GM18867 (cell line): ENCODE data around the gene UBTD2.
"Not testable (repeated sequence)": the region's sequence is repeated elsewhere in the genome, so short reads cannot be mapped to it uniquely, and the experiment has no call there.

Experiments used
- ATAC-seq: cut with Tn5 transposase; IDR thresholded peaks from one replicate; pipeline ENCODE4 v1.9.1; 2021; ENCODE audit warnings: mild to moderate bottlenecking, moderate library complexity; ENCODE audit not compliant: unreplicated experiment

The UBTD2 gene

GRCh38 chr5:172199446-172199845 lies 84.1 kb downstream of the UBTD2 start:
- ATAC-seq = no peak

- ATAC-seq = not testable (repeated sequence)
Observed at GRCh38 chr5:172197775-172198174, 85.8 kb downstream of the UBTD2 start.

DNA sequence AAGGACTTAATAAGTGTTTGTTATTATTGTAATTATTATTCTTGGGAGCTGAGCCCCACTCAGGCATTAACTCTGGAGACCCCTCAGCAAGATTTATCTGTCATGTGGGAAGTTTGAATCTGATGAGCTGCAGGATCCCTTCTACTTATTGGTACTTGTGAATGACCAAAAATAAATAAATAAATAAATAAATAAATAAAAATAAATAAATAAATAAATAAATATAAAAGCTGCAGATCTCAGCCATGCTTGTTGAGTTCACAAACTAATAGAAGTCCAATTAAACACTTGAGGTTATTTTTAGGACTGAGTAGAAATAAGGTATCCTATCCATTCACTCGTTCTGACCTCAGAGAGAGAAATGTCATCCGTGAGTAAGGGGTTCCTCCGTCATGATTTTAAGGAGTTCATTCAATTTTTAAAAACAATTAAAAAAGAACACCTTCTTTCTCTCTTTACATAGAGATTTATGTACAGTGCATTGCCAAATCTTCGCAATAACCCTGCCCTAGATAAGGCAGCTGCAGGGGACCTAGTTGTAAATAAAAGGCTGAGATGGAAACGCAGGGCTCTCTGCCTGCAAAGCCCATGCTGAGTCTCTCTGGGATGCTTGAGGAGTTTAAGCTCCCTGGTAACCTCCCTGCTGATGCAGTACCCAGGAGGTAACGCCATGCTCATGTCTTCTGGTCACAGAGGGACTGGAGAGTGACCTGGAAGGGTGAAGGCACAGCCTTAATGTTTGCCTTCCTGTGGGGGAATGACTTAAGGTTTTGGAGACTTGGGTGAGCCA lies 88.4 kb downstream of the UBTD2 start:
- ATAC-seq = no peak

DNA sequence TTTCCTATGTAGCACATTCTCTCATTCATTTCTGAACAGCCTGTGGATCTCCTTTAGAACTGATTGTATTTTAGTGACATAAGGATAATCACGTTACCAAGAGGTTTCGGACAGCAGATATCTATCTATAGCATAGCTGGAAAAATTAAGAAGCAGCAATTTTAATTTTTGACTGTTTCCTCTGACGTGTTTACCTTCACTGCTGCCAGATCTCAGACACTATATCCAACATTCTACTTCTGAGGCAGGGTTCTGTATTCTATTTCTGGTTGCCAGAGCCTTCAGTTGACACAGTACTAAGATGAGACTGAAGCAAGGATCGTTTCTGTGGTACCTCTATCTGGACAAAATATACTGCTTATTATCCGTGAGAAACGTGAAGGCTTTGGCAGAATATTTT lies 89.7 kb downstream of the UBTD2 start, which contains the start of gene EFCAB9:
Gene EFCAB9, plus strand, starts transcription at position 301 of the 400 bp plus-strand sequence. Its CDS starts 1 bp downstream, at position 302.
- no peak for ATAC-seq

DNA sequence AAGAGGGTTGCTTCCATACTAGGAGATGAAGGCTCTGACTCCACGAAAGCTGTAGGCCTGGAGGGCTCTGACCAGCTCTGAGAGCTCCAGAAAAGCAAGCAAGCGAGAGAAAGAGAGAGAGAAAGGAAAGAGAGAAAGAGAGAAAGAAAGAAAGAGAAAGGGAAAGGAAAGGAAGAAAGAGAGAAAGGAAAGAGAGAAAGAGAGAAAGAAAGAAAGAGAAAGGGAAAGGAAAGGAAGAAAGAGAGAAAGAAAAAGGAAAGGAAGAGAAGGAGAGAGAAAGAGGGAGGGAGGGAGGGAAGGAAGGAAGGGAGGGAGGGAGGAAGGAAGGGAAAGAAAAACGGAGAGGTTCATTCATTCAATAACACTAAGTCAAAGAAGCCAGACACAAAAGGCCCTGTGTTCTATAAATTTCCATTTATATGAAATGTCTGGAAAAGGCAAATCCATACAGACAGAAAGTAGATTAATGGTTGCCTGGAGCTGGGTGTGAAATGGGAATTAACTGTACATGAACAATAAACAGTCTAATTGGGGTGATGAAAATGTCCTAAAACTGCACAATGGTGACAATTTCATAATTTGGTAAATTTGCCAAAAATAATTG lies 93.8 kb downstream of the UBTD2 start:
- no peak for ATAC-seq

DNA sequence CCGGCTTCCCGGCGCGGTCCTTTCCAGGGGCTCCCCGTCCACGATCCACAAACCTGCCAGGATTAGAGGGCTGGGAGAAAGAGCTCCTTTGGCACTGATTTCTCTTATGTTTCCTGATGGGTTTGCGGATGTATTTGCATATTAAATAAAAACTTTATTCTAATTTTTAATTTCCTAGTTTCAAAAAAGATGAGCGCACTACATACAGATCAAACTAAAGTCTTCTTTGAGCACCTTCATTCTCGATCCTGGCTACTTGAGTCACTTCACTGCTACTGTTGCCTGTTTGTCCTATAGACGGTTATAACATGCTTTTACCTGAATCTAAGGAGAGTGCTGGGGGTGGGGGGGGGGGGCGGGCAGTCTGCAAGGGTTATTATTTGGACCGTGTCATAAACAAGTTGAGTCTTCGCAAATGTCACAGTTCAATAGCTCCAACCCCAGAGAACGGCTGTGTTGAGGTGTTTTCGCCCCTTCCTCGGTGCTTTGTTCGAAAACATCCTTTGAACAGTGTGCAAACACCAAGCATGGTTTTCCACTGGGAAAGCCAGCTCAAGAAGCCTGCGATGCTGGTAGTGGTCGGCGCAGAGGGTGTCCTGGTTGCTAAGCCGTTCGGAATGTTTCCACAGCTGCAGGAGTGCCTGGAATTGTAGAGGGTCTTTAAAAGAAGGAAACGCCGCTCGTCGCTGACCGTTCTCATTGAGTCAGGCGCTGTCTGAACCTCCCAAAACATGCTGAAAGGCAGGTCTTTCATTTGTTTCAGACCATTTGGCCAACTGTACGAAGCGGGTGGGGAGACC lies 94.5 kb downstream of the UBTD2 start:
- no peak for ATAC-seq

GRCh38 chr5:172188033-172188892 lies 95.3 kb downstream of the UBTD2 start, which contains the start of gene STK10:
STK10 (minus strand) TSS chr5:172188224; CDS start chr5:172188042, 182 bp downstream.
- ATAC-seq = peak; percentile 76

DNA sequence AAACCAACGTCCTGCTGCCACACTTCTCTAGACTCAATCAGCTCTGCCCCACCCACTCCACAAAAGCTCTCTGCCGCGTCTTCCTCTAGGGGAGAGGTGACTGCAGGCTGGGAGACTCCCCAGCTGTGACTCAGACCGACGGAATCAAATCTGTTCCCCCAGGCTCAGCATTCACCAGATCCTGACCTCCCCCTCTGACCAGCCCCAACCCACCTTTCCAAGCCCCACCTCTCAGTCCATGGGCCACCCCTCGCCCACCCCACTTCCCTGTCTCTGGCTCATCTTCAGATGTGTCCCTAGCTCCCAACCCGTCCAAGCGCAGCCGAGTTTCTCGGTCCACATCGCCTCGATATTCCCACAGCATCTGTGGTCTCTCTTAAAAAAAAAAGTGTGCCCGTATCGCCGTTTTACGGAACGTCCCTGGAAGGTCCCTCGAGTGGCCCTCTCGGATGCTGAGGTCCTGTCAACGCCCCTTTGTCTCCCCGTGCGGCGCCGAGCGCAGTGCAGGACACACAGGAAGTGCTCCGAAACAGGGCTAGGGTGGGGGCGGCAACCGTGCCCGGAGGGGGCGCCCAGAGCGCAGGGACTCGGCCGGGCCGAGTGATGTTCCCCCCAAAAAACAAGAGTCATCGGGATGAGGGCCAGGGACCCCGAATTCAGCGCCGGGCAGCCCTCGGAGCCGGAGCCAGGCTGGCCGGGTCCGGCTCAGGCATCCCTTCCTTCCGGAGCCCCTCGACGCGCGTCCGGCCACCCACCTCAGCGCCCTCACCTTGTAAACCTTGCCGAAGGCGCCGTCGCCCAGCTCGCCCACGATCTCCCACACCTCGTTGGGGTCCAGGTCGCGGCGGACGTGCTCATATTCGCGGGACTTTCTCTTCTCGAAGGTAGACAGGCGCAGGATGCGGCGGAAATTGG lies 96.2 kb downstream of the UBTD2 start:
- peak; percentile 28 for ATAC-seq

DNA sequence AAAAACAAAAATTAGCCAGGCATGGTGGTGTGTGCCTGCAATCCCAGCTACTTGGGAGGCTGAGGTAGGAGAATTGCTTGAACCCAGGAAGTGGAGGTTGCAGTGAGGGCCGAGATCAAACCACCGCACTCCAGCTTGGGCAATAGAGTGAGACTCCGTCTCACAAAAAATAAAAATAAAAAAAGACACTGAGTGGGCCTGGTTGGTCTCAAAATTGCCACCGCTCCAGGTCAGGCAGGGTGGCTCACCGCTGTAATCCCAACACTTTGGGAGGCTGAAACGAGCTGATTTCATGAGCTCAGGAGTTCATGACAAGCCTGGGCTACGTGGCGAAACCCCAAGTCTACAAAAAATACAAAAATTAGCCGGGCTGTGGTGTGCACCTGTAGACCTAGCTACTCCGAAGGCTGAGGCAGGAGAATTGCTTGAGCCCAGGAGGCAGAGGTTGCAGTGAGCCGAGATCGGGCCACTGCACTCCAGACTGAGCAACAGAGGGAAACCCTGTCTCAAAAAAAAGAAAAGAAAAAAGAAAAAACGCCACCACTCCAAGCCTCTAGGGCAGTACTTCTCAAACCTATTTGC lies 97.4 kb downstream of the UBTD2 start:
- ATAC-seq = no peak

GRCh38 chr5:172185096-172185461 lies 98.5 kb downstream of the UBTD2 start:
- ATAC-seq = no peak

GRCh38 chr5:172183881-172184280 lies 99.7 kb downstream of the UBTD2 start:
- ATAC-seq = no peak

GRCh38 chr5:172182291-172182690 lies 101.3 kb downstream of the UBTD2 start:
- ATAC-seq = no peak

DNA sequence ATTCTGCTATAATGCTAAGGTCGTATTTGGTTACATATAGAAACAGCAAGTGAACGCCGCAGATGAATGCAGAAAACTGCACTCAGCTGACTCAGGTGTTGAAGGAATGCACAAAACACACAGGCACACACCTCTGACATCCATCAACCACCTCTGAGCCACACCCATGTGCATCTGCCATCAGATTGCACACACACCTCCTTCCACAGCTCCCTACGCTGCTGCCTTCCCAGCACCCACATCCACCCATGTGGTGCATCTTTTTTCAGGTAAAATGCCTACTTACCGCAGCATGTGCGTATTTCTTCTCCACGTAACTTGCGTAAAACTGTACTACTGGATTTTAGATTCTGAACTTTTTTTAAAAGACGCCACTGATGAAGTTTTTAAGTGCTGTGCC lies 102.6 kb downstream of the UBTD2 start:
- ATAC-seq = no peak

DNA sequence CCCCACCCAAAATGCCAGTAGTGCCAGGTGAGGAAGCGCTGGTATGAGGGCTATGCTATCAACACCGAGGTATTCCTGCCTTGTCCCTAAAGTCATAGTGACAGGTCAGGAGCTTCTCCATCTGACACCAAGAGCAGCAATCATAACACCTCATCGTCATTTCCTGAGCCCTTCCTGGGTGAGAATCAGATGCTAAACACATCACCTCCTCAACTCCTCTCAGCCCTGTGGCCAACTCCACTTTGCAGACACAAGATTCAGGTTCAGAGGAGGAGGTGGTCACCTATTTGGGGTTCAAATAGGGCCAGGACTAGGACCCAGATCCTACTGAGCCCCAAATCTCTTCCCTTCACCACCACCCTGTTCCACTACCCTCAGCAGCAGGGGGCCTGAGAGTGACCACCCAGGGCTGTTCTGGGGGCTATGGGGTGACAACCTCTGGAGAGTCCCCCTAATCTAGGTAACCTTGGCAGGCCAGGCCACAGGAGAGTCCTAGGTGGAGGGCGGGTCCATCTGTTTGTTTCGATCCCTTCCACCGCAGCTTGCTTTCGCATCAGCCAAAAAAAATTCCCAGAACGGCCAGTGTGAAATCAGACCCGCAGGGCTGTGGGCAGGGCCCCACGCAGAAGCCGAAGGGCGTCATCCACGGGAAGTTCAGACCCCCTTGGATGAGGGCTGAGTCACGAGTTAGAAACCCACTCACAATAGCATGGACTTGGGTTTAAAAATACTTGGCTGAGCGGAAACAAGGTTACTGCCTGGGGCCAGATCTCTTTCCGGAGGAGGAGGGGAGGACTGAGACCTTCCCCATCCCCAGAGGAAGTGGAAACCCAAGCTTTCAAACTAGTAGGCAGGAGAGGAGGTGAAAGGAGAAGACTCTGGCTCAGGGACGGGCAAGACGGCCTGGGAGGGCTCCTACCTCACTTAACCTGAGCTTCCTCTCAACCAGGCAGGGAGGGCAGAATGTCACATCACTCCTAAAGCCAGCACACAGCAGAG lies 104.3 kb downstream of the UBTD2 start:
- ATAC-seq = peak; percentile 26

DNA sequence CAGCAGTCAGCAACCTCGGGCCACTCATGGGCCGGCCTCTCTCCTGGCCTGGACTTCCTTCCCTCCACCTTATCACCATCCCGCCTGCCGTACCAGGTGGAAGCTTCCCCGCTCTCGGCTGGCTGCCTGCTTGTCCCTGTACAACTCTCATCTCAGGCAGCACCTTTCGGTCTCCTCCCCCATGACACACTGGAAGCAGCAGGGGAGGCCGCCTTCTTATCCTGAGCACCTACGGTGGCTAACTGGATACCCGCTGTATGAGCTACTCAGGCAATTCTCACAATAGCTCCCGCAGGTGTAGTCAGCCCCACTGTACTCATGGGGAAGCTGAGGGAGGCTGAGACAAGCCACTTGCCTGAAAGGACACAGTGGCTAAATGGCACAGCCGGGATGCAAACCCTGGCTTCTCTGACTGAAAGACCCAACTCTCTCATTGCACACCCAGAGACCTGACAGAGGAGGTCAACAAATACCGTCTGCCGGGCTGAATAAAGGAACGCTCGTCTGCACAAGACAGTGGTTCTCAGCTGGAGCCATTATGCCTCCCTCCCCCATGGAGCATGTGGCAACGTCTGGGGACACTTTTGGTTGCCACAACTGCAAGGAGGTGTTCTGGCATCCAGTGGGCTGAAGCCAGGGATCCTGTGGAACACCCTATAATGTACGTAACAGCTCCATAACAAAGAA lies 105.1 kb downstream of the UBTD2 start:
- ATAC-seq = no peak

DNA sequence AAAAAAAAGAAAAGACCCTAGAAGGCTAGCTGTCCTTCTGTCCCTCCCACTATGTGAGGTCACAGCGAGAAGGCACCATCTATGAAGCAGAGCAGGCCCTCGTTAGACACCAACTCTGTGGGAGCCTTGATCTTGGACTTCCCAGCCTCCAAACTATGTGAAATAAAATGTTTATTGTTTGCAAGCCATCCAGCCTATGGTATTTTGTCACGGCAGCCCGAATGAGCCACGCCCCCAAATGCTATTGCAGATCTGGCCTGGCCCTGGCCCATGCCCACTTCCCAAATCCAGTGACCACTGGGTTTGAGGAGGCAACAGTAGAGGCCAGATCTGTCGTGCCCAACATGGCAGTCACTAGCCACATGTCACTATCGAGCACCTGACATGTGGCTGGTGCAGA lies 106.4 kb downstream of the UBTD2 start:
- ATAC-seq = no peak

DNA sequence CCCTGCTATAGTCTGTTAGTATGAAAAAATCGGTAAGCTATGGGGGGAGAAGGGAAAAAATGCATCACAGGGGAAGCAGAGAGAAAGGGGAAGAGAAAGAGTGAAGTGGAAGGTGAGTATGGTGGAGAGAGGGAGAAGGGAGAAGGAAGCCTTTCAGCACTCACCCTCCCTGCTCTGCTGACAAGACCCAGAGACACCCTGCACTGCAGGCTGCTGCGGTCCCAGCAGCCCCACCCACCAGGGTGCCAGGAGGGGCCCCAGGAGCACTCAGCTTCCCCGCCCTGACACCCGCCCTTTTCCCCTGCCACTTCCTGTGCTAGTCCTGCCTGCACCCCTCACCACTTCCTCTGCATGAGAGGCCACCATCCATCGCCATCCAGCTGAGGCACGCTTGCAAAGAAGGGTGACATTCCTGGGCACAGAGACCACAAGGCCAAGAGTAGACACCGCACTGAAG lies 108.3 kb downstream of the UBTD2 start:
- ATAC-seq = peak; percentile 72
